Activated naive CD4-positive, alpha-beta T cell treated with anti-CD3 and anti-CD28 coated beads, Interleukin-2, amount 10 ng/mL, durations not matched to agents 7 days and 5 days (primary cell): Measurements from ENCODE around the gene IFT74.

Source experiments
- CTCF ChIA-PET: fragments of 350-600 bp; sonication (Branson Sonifier 250); formaldehyde crosslinking; loops from one replicate; lab custom pipeline; 2021; ENCODE audit warnings: antibody characterized with exemption; lab: Charles Lee
- DNase-seq: peaks from one replicate; pipeline ENCODE4 v3.0.0-alpha.2; 2020
- H3K27ac Mint-ChIP-seq: one replicate; pipeline ENCODE4 v1.8.0; 2021; ENCODE audit warnings: mild to moderate bottlenecking, moderate library complexity, mixed read lengths
- H3K27me3 Mint-ChIP-seq: one replicate; pipeline ENCODE4 v1.8.0; 2021; ENCODE audit warnings: mild to moderate bottlenecking, mixed read lengths
- H3K36me3 Mint-ChIP-seq: one replicate; pipeline ENCODE4 v1.8.0; 2021; ENCODE audit warnings: mixed read lengths
- H3K4me1 Mint-ChIP-seq: one replicate; pipeline ENCODE4 v1.8.0; 2021; ENCODE audit warnings: mixed read lengths
- H3K4me3 Mint-ChIP-seq: one replicate; pipeline ENCODE4 v1.8.0; 2021; ENCODE audit warnings: mild to moderate bottlenecking, moderate library complexity, mixed read lengths
- H3K9me3 Mint-ChIP-seq: one replicate; pipeline ENCODE4 v1.8.0; 2021; ENCODE audit warnings: mixed read lengths

IFT74 gene

GRCh38 chr9:27109621-27110020 is 153.4 kb downstream of the IFT74 start:
- Mint-ChIP-seq H3K27ac (no peak overlapping the region), H3K4me1 (no peaks in the 10 kb centered on the region), H3K27me3 (peaks cover 8% of the 10 kb centered on the region), H3K4me3 (no peak overlapping the region), H3K9me3 (no peaks in the 10 kb centered on the region), H3K36me3 (no peaks in the 10 kb centered on the region)
- no peak for DNase-seq
- CTCF ChIA-PET = no interaction called here

- Mint-ChIP-seq H3K36me3 (no peaks in the 10 kb centered on the region), H3K4me3 (no peak overlapping the region), H3K4me1 (no peaks in the 10 kb centered on the region), H3K27me3 (peaks cover 8% of the 10 kb centered on the region), H3K27ac (no peak overlapping the region), H3K9me3 (no peaks in the 10 kb centered on the region)
- DNase-seq = no peak
- CTCF ChIA-PET = no interaction called here
These were observed 154.0 kb downstream of the IFT74 start for GRCh38 chr9:27110181-27110580.

GRCh38 chr9:27112235-27112634 is 156.0 kb downstream of the IFT74 start:
- no peak overlapping the region for H3K4me3 Mint-ChIP-seq
- H3K27me3 Mint-ChIP-seq = peaks cover 8% of the 10 kb centered on the region
- CTCF ChIA-PET = interaction anchor here (1.0 kb wide), 1 partner anchor 14 kb away, joined by 3 read pairs; no protein-coding TSS in a partner anchor
- no peak overlapping the region for H3K27ac Mint-ChIP-seq
- no peaks in the 10 kb centered on the region for H3K36me3 Mint-ChIP-seq
- DNase-seq = no peak
- no peaks in the 10 kb centered on the region for H3K9me3 Mint-ChIP-seq
- H3K4me1 Mint-ChIP-seq = no peaks in the 10 kb centered on the region
